ENCODE measurements around the gene TRIM49D2. TPM values are rescaled to one million over a fixed set of nuclear protein-coding genes. Genes with fewer than 3 reads are reported as not detected.
"Not testable (repeated sequence)": the region's sequence is repeated elsewhere in the genome, so short reads cannot be mapped to it uniquely, and the experiment has no call there.

Gene TRIM49D2
- total RNA-seq, 5 donors from 2014 or later (not counting 1 experiment from before 2014, with no cell fraction given): not detected

DNA sequence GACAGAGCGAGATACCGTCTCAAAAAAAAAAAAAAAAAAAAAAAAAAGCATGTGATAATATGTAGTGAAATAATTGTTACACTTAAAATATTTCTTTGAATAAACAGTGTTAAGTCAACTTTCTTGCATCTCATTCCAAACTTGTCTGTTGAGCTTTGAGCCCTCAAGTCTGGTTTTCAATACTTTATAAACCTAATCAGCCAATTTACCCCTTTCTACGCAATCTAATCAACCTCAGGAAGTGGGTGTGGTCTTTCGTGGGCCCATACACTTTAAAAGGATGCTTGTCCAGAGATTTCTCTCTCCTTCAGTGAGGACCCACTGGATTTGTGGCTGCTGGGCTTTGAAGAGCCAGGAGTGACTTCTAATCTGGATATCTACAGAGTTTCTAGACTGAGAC, 41.9 kb downstream of the TRIM49D2 start, which contains the start of gene TRIM64:
TRIM64 (plus strand) TSS at position 301 of the 400 bp plus-strand sequence. CDS start 2,467 bp downstream, outside the sequence.
- H3K9me3 ChIP-seq; POLR2A ChIA-PET; H3K4me1 ChIP-seq (ENCODE audit: control insufficient read depth in 1 of 2, extremely low read depth in 1 of 2, insufficient read depth in 2 of 2, low read length in 2 of 2); H3K36me3 Mint-ChIP-seq; H3K4me3 Mint-ChIP-seq; H3K4me3 ChIP-seq (ENCODE audit: control insufficient read depth in 1 of 2, extremely low read depth in 1 of 2, low read length in 1 of 2); H3K27me3 ChIP-seq (replicated peaks in 1 of 2; ENCODE audit: control insufficient read depth in 2 of 2, extremely low read depth in 1 of 2, insufficient read depth in 2 of 2, low read length in 1 of 2); CTCF ChIA-PET; H3K36me3 ChIP-seq (ENCODE audit: control insufficient read depth in 2 of 2, extremely low read depth in 1 of 2, insufficient read depth in 1 of 2, low read length in 1 of 2); H3K4me1 Mint-ChIP-seq; H3K9me3 Mint-ChIP-seq; ATAC-seq (replicated peaks in 1 of 4); DNase-seq; H3K27ac Mint-ChIP-seq; H3K27me3 Mint-ChIP-seq; H3K27ac ChIP-seq (ENCODE audit: low read length): not testable (repeated sequence)
- WGBS (ENCODE audit: insufficient coverage): no CpG with 5 or more reads among the region's 4 CpGs

Other genes with a start within 250 kb of the TRIM49D2 start
- gene TRIM77, start 213.8 kb upstream of the TRIM49D2 start, total RNA-seq: not detected
- not detected for gene TRIM49, start 115.5 kb upstream of the TRIM49D2 start, total RNA-seq
- gene TRIM64B, start 45.6 kb upstream of the TRIM49D2 start, total RNA-seq: not detected
- not detected for gene TRIM49D1, start 1.8 kb upstream of the TRIM49D2 start, total RNA-seq
- not detected for gene TRIM64, start 42.0 kb downstream of the TRIM49D2 start, total RNA-seq
- not detected for gene TRIM49C, start 107.0 kb downstream of the TRIM49D2 start, total RNA-seq
- not detected for gene UBTFL1, start 161.9 kb downstream of the TRIM49D2 start, total RNA-seq
- not detected for gene NAALAD2, start 210.6 kb downstream of the TRIM49D2 start, total RNA-seq